ENCODE measurements around the gene NME2. TPM values are rescaled to one million over a fixed set of nuclear protein-coding genes. Genes with fewer than 3 reads are reported as not detected.

The NME2 gene
- total RNA-seq, 6 donors from 2014 or later, result 103 to 416 (median 230) TPM

Other genes starting within 250 kb of the NME2 start
- gene SPAG9, start 45.5 kb upstream of the NME2 start, total RNA-seq, result 100 to 1,000 TPM in 5 of 6 donors, 10 to 100 TPM in 1; 87.5 to 233 (median 152) TPM
- 10 to 100 TPM in 5 of 6 donors, 1 to 10 TPM in 1; 4.2 to 54.4 (median 28.9) TPM for gene NME1, start 12.9 kb upstream of the NME2 start, total RNA-seq
- gene MBTD1, start 93.6 kb downstream of the NME2 start, total RNA-seq, result 10 to 100 TPM in 5 of 6 donors, 1 to 10 TPM in 1; 9.6 to 37.7 (median 14.1) TPM
- gene UTP18, start 94.1 kb downstream of the NME2 start, total RNA-seq, result 10 to 100 TPM; 18.9 to 40.0 (median 33.3) TPM

Measured in upper lobe of left lung (tissue), 6 donors.